ENCODE data around the gene CCDC15. TPM values are rescaled to one million over a fixed set of nuclear protein-coding genes. Genes with fewer than 3 reads are reported as not detected.

Gene CCDC15
- total RNA-seq, 1 donor from 2014 or later = 6.1 TPM

DNA sequence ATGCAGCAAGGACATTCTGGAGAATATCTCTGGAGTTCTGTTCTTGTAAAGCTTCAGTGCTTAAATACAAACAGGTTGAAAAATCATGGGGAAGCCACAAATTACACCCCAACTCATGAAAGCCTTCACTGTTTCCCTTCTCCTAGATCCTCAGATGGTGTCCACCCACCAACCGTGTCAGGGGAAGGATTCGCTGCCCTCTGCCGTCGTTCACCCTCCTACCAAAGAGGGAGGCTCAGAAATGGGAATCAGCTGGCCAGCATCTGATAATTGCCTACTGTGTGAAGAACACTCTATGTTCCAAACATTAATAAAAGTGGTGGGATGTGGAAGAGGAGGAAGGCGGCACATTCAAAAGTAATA is 10.8 kb upstream of the CCDC15 start:
- peaks cover under 1% of the 10 kb centered on the region for H3K9me3 Mint-ChIP-seq
- DNase-seq (ENCODE audit: low read depth, low spot score) = no peak
- peaks cover 29% of the 10 kb centered on the region for H3K4me1 Mint-ChIP-seq
- no peak overlapping the region for H3K27ac Mint-ChIP-seq (ENCODE audit: unreplicated experiment)
- peaks cover 1% of the 10 kb centered on the region for H3K36me3 Mint-ChIP-seq (ENCODE audit: low read depth)
- H3K27me3 Mint-ChIP-seq (ENCODE audit: low read depth) = peaks cover 2% of the 10 kb centered on the region
- TF ChIP-seq, protein P1, sequence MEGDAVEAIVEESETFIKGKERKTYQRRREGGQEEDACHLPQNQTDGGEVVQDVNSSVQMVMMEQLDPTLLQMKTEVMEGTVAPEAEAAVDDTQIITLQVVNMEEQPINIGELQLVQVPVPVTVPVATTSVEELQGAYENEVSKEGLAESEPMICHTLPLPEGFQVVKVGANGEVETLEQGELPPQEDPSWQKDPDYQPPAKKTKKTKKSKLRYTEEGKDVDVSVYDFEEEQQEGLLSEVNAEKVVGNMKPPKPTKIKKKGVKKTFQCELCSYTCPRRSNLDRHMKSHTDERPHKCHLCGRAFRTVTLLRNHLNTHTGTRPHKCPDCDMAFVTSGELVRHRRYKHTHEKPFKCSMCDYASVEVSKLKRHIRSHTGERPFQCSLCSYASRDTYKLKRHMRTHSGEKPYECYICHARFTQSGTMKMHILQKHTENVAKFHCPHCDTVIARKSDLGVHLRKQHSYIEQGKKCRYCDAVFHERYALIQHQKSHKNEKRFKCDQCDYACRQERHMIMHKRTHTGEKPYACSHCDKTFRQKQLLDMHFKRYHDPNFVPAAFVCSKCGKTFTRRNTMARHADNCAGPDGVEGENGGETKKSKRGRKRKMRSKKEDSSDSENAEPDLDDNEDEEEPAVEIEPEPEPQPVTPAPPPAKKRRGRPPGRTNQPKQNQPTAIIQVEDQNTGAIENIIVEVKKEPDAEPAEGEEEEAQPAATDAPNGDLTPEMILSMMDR (conservative IDR thresholded peaks at IDR 0.05) = no peak
- no peak overlapping the region for H3K4me3 Mint-ChIP-seq

DNA sequence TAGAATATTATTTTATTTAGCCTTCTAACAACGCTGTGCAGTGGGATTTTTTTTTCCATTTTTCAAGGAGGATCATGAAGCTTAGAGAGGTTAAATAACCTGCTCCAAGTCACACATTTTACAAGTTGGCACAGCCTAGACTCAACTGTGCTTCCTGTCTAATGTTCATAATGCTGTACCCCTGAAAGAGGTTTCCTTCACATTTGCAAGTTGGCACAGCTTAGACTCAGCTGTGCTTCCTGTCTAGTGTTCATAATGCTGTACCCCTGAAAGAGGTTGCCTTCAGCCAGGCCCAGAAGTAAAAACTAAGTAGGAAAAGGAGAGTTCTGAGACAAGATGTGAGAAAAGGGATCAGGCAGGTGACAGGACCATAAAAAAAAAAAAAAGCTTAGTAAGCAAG is 10.3 kb upstream of the CCDC15 start:
- H3K27ac Mint-ChIP-seq (ENCODE audit: unreplicated experiment) = no peak overlapping the region
- TF ChIP-seq, protein P1 (conservative IDR thresholded peaks at IDR 0.05) = no peak
- H3K36me3 Mint-ChIP-seq (ENCODE audit: low read depth) = peaks cover 5% of the 10 kb centered on the region
- H3K9me3 Mint-ChIP-seq = peaks cover 3% of the 10 kb centered on the region
- peaks cover 28% of the 10 kb centered on the region for H3K4me1 Mint-ChIP-seq
- DNase-seq (ENCODE audit: low read depth, low spot score) = no peak
- peaks cover 4% of the 10 kb centered on the region for H3K27me3 Mint-ChIP-seq (ENCODE audit: low read depth)
- no peak overlapping the region for H3K4me3 Mint-ChIP-seq

DNA sequence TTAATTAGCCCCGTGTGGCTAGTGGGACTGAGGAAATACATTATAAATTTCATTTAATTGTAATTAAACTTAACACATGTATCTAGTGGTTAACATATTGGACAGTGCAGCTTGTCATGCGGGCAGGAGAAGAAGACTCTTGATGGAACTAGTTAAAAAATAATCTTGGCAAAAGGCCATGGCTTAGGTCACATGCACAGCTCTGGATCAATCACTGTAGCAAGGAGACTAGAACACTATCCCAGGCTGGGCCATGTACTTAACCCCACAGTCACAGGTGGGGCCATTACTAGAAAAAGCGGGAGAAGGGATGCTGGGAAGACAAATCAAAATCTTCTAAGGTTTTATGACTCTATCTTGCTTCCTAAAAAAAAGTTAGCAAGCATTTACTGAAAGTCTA is 9.4 kb upstream of the CCDC15 start:
- no peak for DNase-seq (ENCODE audit: low read depth, low spot score)
- Mint-ChIP-seq H3K36me3 (ENCODE audit: low read depth) (peaks cover 5% of the 10 kb centered on the region), H3K4me3 (no peak overlapping the region), H3K27me3 (ENCODE audit: low read depth) (peaks cover 7% of the 10 kb centered on the region), H3K4me1 (peaks cover 21% of the 10 kb centered on the region), H3K27ac (ENCODE audit: unreplicated experiment) (no peak overlapping the region), H3K9me3 (peaks cover 3% of the 10 kb centered on the region)
- TF ChIP-seq, protein P1 (conservative IDR thresholded peaks at IDR 0.05) = no peak

DNA sequence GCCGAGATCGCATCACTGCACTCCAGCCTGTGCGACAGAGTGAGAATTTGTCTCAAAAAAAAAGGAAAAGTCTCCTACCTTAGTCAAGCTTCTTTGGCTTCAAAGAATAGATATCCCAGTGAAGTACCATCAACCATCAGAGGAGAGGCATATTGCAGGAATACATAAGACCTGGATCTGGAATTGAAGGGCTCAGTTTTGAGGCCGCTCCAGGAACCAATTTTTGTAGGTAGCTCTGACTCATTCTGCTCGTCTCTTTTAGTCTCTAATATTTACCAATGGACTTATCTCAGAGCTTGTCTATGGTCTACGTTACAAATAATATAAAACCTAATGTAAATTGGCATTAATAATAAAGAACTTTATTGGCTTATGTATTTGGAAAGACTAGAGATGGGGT is 8.2 kb upstream of the CCDC15 start:
- H3K4me3 Mint-ChIP-seq = no peak overlapping the region
- H3K9me3 Mint-ChIP-seq = peaks cover 3% of the 10 kb centered on the region
- H3K36me3 Mint-ChIP-seq (ENCODE audit: low read depth) = peaks cover 5% of the 10 kb centered on the region
- DNase-seq (ENCODE audit: low read depth, low spot score) = no peak
- TF ChIP-seq, protein P1 (conservative IDR thresholded peaks at IDR 0.05) = no peak
- H3K4me1 Mint-ChIP-seq = peaks cover 21% of the 10 kb centered on the region
- peaks cover 7% of the 10 kb centered on the region for H3K27me3 Mint-ChIP-seq (ENCODE audit: low read depth)
- H3K27ac Mint-ChIP-seq (ENCODE audit: unreplicated experiment) = no peak overlapping the region

DNA sequence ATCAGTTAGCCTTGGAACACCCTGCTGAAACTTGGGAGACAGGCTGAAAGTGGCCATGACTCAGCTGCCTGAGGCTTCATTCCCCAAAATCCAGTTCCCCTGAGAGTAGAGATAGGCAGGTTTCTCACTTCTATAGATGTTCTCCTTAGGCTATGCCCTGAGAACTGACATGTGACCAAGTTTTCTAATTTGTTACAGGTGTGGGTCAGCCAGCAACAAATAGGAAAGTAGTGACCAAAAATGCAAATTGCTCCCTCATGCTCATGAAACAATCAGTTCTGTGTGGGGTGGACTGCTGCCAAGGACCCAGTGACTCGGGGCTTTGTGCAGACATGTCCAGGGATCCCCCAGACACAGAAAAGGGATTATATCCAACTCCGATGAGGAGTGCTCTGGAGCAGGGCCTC is 7.3 kb upstream of the CCDC15 start:
- Mint-ChIP-seq H3K36me3 (ENCODE audit: low read depth) (peaks cover 5% of the 10 kb centered on the region), H3K4me3 (no peak overlapping the region), H3K4me1 (peaks cover 20% of the 10 kb centered on the region), H3K27ac (ENCODE audit: unreplicated experiment) (no peak overlapping the region), H3K27me3 (ENCODE audit: low read depth) (peaks cover 7% of the 10 kb centered on the region), H3K9me3 (peaks cover 3% of the 10 kb centered on the region)
- TF ChIP-seq, protein P1 (conservative IDR thresholded peaks at IDR 0.05) = no peak
- DNase-seq (ENCODE audit: low read depth, low spot score) = no peak
